GM19324 (cell line): ENCODE results near the gene MAP3K4.

Experiments
- ATAC-seq: cut with Tn5 transposase; IDR thresholded peaks from one replicate; pipeline ENCODE4 v1.9.1; 2021; ENCODE audit warnings: mild to moderate bottlenecking, moderate library complexity; ENCODE audit not compliant: unreplicated experiment, low FRiP score

The MAP3K4 gene

GRCh38 chr6:161035182-161035980 is 43.8 kb downstream of the MAP3K4 start:
- ATAC-seq: no peak

- no peak for ATAC-seq
Measured at GRCh38 chr6:161035981-161036263, 44.4 kb downstream of the MAP3K4 start.

GRCh38 chr6:161037873-161038228 is 46.3 kb downstream of the MAP3K4 start:
- ATAC-seq: no peak

- peak; percentile 90 for ATAC-seq
Measured at GRCh38 chr6:161038229-161039031, 46.9 kb downstream of the MAP3K4 start.

GRCh38 chr6:161041274-161041673 is 49.7 kb downstream of the MAP3K4 start:
- ATAC-seq: no peak

- ATAC-seq: no peak
Measured at GRCh38 chr6:161044335-161044734, 52.8 kb downstream of the MAP3K4 start.

GRCh38 chr6:161048641-161049040 is 57.1 kb downstream of the MAP3K4 start:
- no peak for ATAC-seq

- no peak for ATAC-seq
Measured at GRCh38 chr6:161050134-161050765, 58.7 kb downstream of the MAP3K4 start.

- no peak for ATAC-seq
Measured at GRCh38 chr6:161053103-161053502, 61.5 kb downstream of the MAP3K4 start.

- no peak for ATAC-seq
Measured at GRCh38 chr6:161054876-161055275, 63.3 kb downstream of the MAP3K4 start.

- no peak for ATAC-seq
Measured at GRCh38 chr6:161056451-161056850, 64.9 kb downstream of the MAP3K4 start.

GRCh38 chr6:161057103-161058091 is 65.8 kb downstream of the MAP3K4 start:
- ATAC-seq: no peak

- ATAC-seq: no peak
Measured at GRCh38 chr6:161058741-161059140, 67.2 kb downstream of the MAP3K4 start.

- ATAC-seq: no peak
Measured at GRCh38 chr6:161061576-161061975, 70.0 kb downstream of the MAP3K4 start.

- ATAC-seq: no peak
Measured at GRCh38 chr6:161064915-161065314, 73.3 kb downstream of the MAP3K4 start.

- ATAC-seq: no peak
Measured at GRCh38 chr6:161066511-161066910, 74.9 kb downstream of the MAP3K4 start.

GRCh38 chr6:161067749-161068148 is 76.2 kb downstream of the MAP3K4 start:
- no peak for ATAC-seq

- no peak for ATAC-seq
Measured at GRCh38 chr6:161068321-161068741, 76.8 kb downstream of the MAP3K4 start.

GRCh38 chr6:161073930-161074329 is 82.4 kb downstream of the MAP3K4 start:
- no peak for ATAC-seq

- ATAC-seq: no peak
Measured at GRCh38 chr6:161074496-161075121, 83.0 kb downstream of the MAP3K4 start.
